NCI-H1694 treated with DMSO at 0.1 percent for 48 hours (cell line): Measurements from ENCODE around the gene IFRD2.
"Not testable (repeated sequence)": the region's sequence is repeated elsewhere in the genome, so short reads cannot be mapped to it uniquely, and the experiment has no call there.

Source experiments
- DNase-seq: peaks from one replicate; lab custom pipeline; 2025; lab: John Stamatoyannopoulos, UW

Gene IFRD2

DNA sequence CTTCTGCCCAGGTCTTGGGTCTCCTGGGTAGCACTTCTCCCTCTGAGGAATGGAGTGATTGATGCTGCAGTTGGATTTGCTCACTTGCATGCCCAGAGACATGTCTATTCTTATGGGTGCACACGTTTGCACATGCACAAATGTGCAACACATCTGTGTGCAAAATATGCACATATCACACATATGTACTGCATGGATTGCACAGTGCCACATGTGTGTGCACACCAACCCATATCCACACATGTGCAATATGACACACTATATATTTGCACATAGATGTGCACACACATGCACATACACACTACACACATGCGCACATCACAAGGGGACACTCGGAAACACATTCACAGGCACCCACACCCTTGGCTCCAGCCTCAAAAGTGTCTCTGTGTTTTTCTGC is 24.0 kb downstream of the IFRD2 start:
- no peak for DNase-seq

GRCh38 chr3:50267280-50267913 is 24.8 kb downstream of the IFRD2 start:
- no peak for DNase-seq

- no peak for DNase-seq
Observed at GRCh38 chr3:50266836-50267235, 25.4 kb downstream of the IFRD2 start.

GRCh38 chr3:50266017-50266416 is 26.2 kb downstream of the IFRD2 start:
- DNase-seq, result no peak

DNA sequence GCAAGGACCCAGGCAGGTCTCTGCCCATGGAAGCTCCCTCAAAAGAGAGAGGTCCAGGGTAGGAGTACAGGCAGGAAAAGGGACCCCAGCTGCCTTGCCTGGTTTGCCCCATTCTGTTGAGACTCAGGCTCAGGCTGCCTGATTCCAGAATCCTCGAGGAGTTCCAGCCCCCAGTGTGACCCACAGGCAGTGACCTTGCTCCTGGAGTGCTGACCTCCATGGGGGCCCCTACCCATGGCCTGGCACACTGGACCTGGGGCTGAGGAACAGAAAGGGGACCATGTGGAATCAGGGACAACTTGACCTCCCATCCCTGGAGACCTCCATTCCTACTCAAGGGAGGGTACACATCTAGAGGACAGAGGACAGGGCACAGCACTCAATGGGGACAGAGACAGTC is 26.7 kb downstream of the IFRD2 start:
- DNase-seq, result no peak

- DNase-seq, result no peak
Observed at GRCh38 chr3:50264964-50265485, 27.2 kb downstream of the IFRD2 start.

DNA sequence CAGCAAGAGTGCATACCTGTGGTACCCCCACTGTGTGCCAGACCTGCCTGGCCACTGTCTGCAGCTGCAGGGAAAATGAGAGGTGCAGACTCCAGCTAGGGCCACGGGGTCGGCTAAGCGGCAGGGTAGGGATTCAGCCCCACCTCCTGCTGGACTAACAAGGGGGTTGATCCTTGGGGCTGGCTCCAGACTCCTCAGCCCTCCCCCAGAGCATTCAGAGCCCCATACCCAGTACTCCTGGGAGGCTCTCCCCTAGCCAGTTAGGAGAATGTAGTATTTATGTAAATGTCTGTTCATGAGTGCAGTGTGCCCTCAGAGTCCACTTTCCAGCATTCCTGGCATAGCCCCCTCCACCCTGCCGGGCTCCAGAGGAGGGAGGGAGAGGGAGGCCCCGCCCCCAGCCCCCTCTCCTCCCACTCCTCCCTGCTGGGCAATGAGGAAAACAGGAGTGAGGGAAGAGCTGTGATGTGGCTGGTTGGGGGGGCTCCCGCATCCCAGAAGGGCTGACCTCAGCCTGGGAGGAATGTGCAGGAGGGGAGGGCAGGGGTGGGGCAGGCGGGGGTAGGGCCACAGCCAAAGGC is 27.8 kb downstream of the IFRD2 start:
- DNase-seq, result no peak

- DNase-seq, result no peak
Observed at GRCh38 chr3:50263478-50264382, 28.5 kb downstream of the IFRD2 start.

DNA sequence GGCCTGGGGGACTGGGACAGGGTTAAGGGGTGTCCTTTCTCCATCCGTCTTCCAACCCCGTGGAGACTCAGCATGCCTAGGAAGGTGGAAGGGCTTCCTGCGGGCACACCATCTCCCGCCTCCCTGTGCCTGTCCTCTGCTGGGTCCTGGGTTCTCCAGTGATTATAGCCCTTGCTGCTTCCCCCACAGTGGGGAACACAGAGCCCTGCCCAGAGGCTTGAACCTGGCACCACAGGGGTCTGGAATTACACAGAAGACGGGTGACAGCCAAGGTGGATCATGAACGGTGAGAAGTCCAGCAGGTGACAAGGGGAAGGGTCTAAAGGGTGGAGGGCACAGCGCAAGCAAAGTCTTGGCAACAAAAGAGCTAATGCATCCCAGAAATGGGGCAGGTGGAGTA is 29.5 kb downstream of the IFRD2 start:
- no peak for DNase-seq

- DNase-seq, result not testable (repeated sequence)
Observed at GRCh38 chr3:50262200-50262599, 30.0 kb downstream of the IFRD2 start.

DNA sequence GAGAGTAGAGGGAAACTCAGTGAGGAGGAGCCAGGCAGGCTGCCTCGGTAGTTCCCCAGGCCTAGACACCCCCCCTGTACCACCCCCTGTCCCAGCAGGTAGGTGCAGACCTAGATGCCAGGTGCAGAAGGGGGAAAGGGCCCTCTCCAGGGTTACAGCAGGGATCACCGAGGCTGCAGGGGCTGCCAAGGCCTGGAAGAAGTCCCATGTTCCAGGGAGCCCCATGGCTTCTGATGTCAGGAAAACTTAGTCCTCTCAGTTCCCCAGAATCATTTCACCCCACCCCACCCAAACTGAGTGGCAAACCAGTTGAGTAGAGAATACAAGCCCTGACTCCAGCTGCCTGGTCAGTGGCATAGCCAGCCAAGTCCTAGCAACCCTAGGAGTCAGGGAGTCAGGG is 30.7 kb downstream of the IFRD2 start:
- no peak for DNase-seq

DNA sequence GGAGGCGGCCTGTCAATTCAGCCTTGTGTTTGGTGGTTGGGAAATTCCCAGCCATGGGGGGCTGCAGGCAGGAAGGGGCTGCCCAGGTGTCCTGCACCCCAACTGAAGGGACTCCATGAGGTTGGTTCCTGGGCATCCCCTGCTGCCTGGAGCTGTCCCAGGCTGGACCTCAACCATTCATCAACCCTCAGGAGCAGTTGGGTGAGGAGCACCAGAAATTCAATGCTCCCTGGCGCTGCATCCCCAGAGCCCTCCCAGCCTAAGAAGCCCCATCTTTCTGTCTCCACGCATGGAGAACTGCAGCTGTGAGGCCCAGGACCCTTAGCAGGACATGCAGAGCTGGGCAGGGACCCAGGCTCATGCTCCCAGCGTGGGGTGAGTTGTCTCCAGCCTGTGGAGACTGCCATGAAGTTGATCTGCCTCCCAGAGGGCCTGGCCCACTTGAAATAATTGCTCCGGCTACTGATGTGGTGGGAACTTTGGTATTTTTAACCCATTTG is 31.2 kb downstream of the IFRD2 start:
- no peak for DNase-seq

DNA sequence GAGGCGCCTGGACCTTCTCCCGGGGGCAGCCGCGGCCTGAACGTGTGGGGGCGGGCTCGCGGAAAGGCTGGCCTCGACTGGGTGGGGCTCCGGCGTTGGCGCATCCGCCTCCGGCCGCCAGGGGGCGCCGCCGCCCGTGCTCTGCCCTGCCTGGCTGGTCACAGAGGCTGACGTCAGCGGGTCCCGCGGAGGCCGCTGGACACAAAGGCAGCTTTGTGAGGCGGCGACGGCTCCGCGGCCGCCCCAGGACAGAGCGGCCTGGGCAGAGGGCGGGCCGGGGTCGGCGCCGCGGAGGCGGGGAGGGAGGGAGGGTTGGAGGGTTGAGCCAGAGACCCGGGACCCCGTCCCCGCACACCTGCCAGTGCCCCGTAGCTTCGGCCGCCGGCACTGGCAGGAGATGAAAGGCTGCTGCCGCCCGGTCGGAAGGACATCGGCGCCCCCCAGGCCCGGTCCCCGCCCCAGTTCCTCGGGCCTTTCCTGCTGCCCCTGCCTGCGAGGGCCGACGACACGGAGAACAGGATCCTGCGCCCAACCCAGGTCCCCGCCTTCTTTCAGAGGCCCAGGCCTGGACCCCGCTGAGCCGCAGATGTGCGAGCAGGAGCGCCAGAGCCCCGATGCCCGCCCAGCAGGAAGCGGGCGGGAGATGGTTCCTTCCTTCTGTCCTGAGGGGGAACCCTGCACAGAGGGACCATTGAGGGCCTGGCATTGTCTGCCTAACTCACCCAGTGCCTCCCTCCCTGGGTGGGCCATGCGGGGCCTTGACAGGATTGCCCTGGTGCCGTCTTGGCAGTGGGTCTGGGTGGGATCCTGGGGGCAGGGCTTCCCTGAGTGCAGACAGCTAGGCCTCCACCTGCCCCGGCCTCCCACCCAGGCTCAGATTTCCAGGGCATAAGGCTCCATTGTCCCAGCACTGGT is 31.9 kb downstream of the IFRD2 start:
- DNase-seq, result peak; percentile 9

DNA sequence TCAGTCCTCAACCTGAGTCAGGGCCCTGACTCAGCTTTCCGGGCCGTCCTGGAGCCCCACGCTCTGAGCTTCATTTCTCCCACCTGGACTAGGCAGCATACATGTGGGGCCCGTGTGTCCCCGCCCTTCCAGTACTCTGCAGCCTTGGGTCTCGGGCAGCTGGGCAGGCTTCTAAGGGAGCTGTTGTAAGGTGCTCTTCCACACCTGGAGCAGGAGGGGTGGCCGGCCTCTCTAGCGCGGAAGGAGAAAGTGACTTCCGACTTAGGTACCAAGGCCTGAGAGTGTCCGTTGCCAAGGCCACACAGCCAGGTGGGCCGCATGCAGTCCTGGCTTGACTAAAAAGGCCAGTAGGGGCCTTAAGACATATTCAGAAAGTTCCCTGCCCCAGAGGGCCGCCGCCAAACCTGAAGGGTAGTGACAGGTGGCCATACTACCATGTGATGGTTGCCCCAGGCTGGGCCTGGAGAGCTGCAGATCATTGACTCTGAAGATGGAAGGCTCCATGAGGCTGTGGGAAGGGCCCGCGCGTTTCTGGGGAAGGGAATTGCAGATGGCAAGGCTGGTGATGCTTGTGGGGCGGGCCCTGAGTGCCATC is 32.7 kb downstream of the IFRD2 start:
- DNase-seq, result no peak

DNA sequence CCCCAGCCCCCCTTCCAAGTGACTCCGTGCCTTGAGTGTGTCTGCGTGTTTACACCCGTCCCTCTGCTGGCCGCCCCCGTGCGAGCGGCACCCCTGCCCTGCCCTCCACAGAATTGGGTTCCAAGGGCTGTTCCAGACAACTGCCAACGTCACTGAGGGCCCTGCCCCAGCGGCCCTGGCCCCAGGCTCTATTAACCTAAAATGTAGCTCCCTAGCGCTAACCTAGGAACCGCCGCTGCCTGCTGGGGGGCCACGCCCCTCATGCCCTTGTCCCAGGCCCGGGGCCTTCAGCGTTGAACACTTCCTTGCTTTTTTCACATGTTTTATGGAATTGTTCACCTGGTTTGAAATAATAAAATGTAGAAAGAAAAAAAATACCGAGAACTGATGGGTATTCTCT is 33.2 kb downstream of the IFRD2 start:
- no peak for DNase-seq

DNA sequence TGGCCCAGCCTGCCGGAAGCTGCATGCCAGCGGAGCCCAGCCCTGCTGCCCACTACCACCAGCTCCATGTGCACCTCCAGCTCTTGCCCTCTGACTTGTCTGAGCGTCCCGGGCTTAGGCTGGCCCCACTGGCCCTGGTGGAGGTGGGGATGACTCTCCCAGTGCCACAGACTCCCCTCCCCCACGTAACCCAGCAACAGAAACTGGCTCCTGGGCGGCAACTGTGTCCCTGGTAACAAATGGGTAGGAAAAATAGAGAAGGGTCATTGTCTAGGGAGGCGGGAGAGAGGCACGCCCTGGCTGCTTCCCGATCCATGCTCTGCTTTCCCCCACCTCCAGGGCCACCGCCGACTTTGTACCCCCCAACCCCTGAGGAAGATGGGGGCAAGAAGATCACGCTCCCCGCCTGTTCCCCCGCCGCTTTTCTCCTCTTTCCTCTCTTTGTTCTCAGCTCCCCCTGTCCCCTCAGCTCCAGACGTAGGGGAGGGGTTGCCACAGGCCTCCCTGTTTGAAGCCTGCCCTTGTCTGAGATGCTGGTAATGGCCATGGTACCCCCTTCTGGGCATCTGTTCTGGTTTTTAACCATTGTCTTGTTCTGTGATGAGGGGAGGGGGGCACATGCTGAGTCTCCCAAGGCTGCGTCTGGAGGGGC is 34.1 kb downstream of the IFRD2 start:
- DNase-seq, result no peak

- DNase-seq, result no peak
Observed at GRCh38 chr3:50256978-50257890, 35.0 kb downstream of the IFRD2 start.

DNA sequence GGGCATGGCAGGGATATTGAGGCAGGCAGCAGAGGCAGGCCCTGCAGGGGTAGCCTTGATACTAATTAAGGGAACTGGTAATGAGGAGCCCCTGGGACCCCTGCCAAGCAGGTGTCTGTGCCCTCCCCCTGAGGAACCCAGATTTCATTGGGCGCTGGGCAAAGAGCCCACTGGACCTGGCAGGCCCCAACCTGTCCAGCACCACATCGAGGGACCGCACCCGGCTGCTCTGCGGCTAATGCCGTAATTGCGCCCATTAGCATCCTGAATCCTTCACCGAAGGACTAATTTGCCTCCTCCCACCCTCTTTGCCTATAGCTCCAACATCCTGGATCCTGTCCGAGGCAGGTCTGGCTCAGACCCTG is 37.0 kb downstream of the IFRD2 start:
- DNase-seq, result no peak

GRCh38 chr3:50254577-50255250 is 37.5 kb downstream of the IFRD2 start:
- no peak for DNase-seq
